HEK293T (cell line): ENCODE data around the gene ZBTB20.

Experiments
- ARNT ChIP-seq: fragments of 450-650 bp; IDR thresholded peaks from 2 replicates; pipeline ENCODE4 v1.6.1; 2017; ENCODE audit warnings: mild to moderate bottlenecking
- BHLHE40 ChIP-seq: fragments of 450-650 bp; IDR thresholded peaks from 2 replicates; pipeline ENCODE4 v1.6.1; 2016; ENCODE audit warnings: mild to moderate bottlenecking, moderate library complexity, borderline replicate concordance
- CTBP1 ChIP-seq: fragments of 450-650 bp; IDR thresholded peaks from 2 replicates; pipeline ENCODE4 v1.6.1; 2016; ENCODE audit warnings: borderline replicate concordance
- ELF4 ChIP-seq: fragments of 450-650 bp; IDR thresholded peaks from 2 replicates; pipeline ENCODE4 v1.6.1; 2017; ENCODE audit warnings: antibody characterized with exemption
- FOXA1 ChIP-seq: fragments of 450-650 bp; IDR thresholded peaks from 2 replicates; pipeline ENCODE4 v1.6.1; 2016; ENCODE audit warnings: mild to moderate bottlenecking
- FOXM1 ChIP-seq: fragments of 450-650 bp; IDR thresholded peaks from 2 replicates; pipeline ENCODE4 v1.6.1; 2017; ENCODE audit warnings: mild to moderate bottlenecking, borderline replicate concordance
- HDGF ChIP-seq: fragments of 450-650 bp; IDR thresholded peaks from 2 replicates; pipeline ENCODE4 v1.6.1; 2017; ENCODE audit warnings: antibody characterized with exemption, borderline replicate concordance
- L3MBTL2 ChIP-seq: fragments of 450-650 bp; conservative IDR thresholded peaks from 2 replicates; pipeline ENCODE4 v1.6.1; 2016; ENCODE audit warnings: mild to moderate bottlenecking
- LEF1 ChIP-seq: fragments of 450-650 bp; IDR thresholded peaks from 2 replicates; pipeline ENCODE4 v1.6.1; 2017; ENCODE audit warnings: mild to moderate bottlenecking, borderline replicate concordance
- NFRKB ChIP-seq: fragments of 450-650 bp; IDR thresholded peaks from 2 replicates; pipeline ENCODE4 v1.6.1; 2016; ENCODE audit warnings: mild to moderate bottlenecking, moderate library complexity
- PKNOX1 ChIP-seq: fragments of 450-650 bp; IDR thresholded peaks from 2 replicates; pipeline ENCODE4 v1.6.1; 2016
- SUZ12 ChIP-seq: fragments of 450-650 bp; IDR thresholded peaks from 2 replicates; pipeline ENCODE4 v1.6.1; 2016; ENCODE audit warnings: mild to moderate bottlenecking

- TF ChIP-seq ARNT (no peak), SUZ12 (no peak), LEF1 (no peak), ELF4 (no peak), FOXM1 (no peak), CTBP1 (no peak), PKNOX1 (no peak), NFRKB (no peak), L3MBTL2 (no peak), HDGF (no peak), FOXA1 (no peak), BHLHE40 (no peak)
Measured at GRCh38 chr3:114363554-114364202, 783.4 kb downstream of the ZBTB20 start.
